ENCODE data around the gene MYF5. TPM values are rescaled to one million over a fixed set of nuclear protein-coding genes. Genes with fewer than 3 reads are reported as not detected.

Gene MYF5
- total RNA-seq, 1 experiment from 2014 or later, result not detected

- Histone ChIP-seq H3K4me2 (no peak overlapping the region), H2AFZ (peak overlapping the region; percentile 12; the same call in 1 of the 2 replicates)
- POLR2A ChIA-PET (ENCODE audit: unreplicated experiment), result no interaction called here
These were observed 19.3 kb upstream of the MYF5 start for GRCh38 chr12:80697270-80697887.

GRCh38 chr12:80698256-80698655 is 18.5 kb upstream of the MYF5 start:
- Histone ChIP-seq H3K27ac (no peak overlapping the region), H3K9me3 (ENCODE audit: insufficient read depth, low read depth) (no peaks in the 10 kb centered on the region; the same call in 1 of the 2 replicates), H4K20me1 (ENCODE audit: insufficient read depth) (no peaks in the 10 kb centered on the region), H3K4me1 (replicated peaks; ENCODE audit: insufficient read depth) (peaks cover 12% of the 10 kb centered on the region), H3K79me2 (ENCODE audit: low read depth) (no peaks in the 10 kb centered on the region), H2AFZ (no peak overlapping the region), H3K4me2 (no peak overlapping the region), H3F3A (ENCODE audit: insufficient read depth, low read depth) (peaks cover 9% of the 10 kb centered on the region), H3K36me3 (ENCODE audit: low read depth) (no peaks in the 10 kb centered on the region), H3K9me2 (ENCODE audit: insufficient read depth) (no peaks in the 10 kb centered on the region), H3K4me3 (no peak overlapping the region), H3K27me3 (ENCODE audit: insufficient read depth, low read depth) (no peaks in the 10 kb centered on the region)
- BruUV-seq (replicated peaks), result no TSS peak
- TF ChIP-seq CTCF (conservative IDR thresholded peaks at IDR 0.05) (no peak), EZH2 (IDR thresholded peaks at IDR 0.05; ENCODE audit: low read depth) (no peak)
- intact Hi-C loops (cut with micrococcal nuclease; ENCODE audit: unreplicated experiment), result no loop called here
- ChIA-PET POLR2A (ENCODE audit: unreplicated experiment) (no interaction called here), CTCF (no interaction called here)
- no peak for DNase-seq

More at GRCh38 chr12:80697270-80697887, 19.3 kb upstream of the MYF5 start:
- Histone ChIP-seq H3K27me3 (ENCODE audit: insufficient read depth, low read depth) (no peaks in the 10 kb centered on the region), H3K79me2 (ENCODE audit: low read depth) (no peaks in the 10 kb centered on the region), H3K36me3 (ENCODE audit: low read depth) (no peaks in the 10 kb centered on the region), H3K4me3 (no peak overlapping the region), H4K20me1 (ENCODE audit: insufficient read depth) (no peaks in the 10 kb centered on the region), H3F3A (ENCODE audit: insufficient read depth, low read depth) (peaks cover under 1% of the 10 kb centered on the region; the same call in 1 of the 2 replicates), H3K9me2 (ENCODE audit: insufficient read depth) (no peaks in the 10 kb centered on the region), H3K4me1 (replicated peaks; ENCODE audit: insufficient read depth) (peaks cover 4% of the 10 kb centered on the region), H3K9me3 (ENCODE audit: insufficient read depth, low read depth) (no peaks in the 10 kb centered on the region; the same call in 1 of the 2 replicates), H3K27ac (no peak overlapping the region)
- CTCF ChIA-PET, result no interaction called here
- DNase-seq, result no peak
- intact Hi-C loops (cut with micrococcal nuclease; ENCODE audit: unreplicated experiment), result no loop called here
- no peak for TF ChIP-seq EZH2 (IDR thresholded peaks at IDR 0.05; ENCODE audit: low read depth)
- TF ChIP-seq CTCF (conservative IDR thresholded peaks at IDR 0.05), result no peak
- no TSS peak for BruUV-seq (replicated peaks)

- intact Hi-C loops (cut with micrococcal nuclease; ENCODE audit: unreplicated experiment), result no loop called here
- no TSS peak for BruUV-seq (replicated peaks)
- Histone ChIP-seq H3K27me3 (ENCODE audit: insufficient read depth, low read depth) (no peaks in the 10 kb centered on the region), H3K4me3 (no peak overlapping the region), H2AFZ (no peak overlapping the region), H3K9me2 (ENCODE audit: insufficient read depth) (no peaks in the 10 kb centered on the region), H4K20me1 (ENCODE audit: insufficient read depth) (no peaks in the 10 kb centered on the region), H3K36me3 (ENCODE audit: low read depth) (no peaks in the 10 kb centered on the region), H3K79me2 (ENCODE audit: low read depth) (no peaks in the 10 kb centered on the region), H3K9me3 (ENCODE audit: insufficient read depth, low read depth) (no peaks in the 10 kb centered on the region; the same call in 1 of the 2 replicates), H3K4me1 (replicated peaks; ENCODE audit: insufficient read depth) (peaks cover 19% of the 10 kb centered on the region), H3F3A (ENCODE audit: insufficient read depth, low read depth) (peaks cover 14% of the 10 kb centered on the region), H3K4me2 (no peak overlapping the region), H3K27ac (no peak overlapping the region)
- no peak for DNase-seq
- TF ChIP-seq EZH2 (IDR thresholded peaks at IDR 0.05; ENCODE audit: low read depth) (no peak), CTCF (conservative IDR thresholded peaks at IDR 0.05) (no peak)
- ChIA-PET POLR2A (ENCODE audit: unreplicated experiment) (no interaction called here), CTCF (no interaction called here)
These were observed 17.7 kb upstream of the MYF5 start for GRCh38 chr12:80698847-80699542.
